ENCODE data around the gene ST6GALNAC4. TPM values are rescaled to one million over a fixed set of nuclear protein-coding genes. Genes with fewer than 3 reads are reported as not detected.

Gene ST6GALNAC4
- total RNA-seq, 3 donors from 2014 or later = 22.0 to 25.7 (median 24.7) TPM

DNA sequence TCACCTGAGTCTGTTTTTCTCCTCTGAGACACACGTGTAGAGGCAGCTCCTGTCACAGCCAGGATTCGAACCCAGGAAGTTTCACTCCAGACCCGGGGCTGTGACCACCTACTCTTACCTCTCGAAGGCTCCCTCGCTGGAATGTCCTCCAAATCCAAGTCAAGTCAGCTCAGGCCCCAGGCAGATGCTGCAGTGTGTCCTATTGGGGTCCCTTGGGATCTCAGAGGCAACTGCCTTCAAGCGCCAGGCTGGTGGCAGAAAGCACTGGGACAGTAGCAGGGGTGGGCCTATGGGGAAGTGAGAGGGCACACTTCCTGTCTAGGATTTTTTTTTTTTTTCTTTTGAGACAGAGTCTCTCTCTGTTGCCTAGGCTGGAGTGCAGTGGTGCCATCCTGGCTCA lies 762 bp upstream of the ST6GALNAC4 start:
- H3K4me1 Mint-ChIP-seq (ENCODE audit: low read depth) = peaks cover 46% of the 10 kb centered on the region
- H3K4me3 Mint-ChIP-seq = peak overlapping the region; percentile 37
- H3K36me3 Mint-ChIP-seq (ENCODE audit: insufficient read depth) = no peaks in the 10 kb centered on the region
- ATAC-seq (no peak), DNase-seq (no peak)
- H3K9me3 Mint-ChIP-seq = no peaks in the 10 kb centered on the region
- peaks cover 2% of the 10 kb centered on the region for H3K27me3 Mint-ChIP-seq (ENCODE audit: low read depth)

DNA sequence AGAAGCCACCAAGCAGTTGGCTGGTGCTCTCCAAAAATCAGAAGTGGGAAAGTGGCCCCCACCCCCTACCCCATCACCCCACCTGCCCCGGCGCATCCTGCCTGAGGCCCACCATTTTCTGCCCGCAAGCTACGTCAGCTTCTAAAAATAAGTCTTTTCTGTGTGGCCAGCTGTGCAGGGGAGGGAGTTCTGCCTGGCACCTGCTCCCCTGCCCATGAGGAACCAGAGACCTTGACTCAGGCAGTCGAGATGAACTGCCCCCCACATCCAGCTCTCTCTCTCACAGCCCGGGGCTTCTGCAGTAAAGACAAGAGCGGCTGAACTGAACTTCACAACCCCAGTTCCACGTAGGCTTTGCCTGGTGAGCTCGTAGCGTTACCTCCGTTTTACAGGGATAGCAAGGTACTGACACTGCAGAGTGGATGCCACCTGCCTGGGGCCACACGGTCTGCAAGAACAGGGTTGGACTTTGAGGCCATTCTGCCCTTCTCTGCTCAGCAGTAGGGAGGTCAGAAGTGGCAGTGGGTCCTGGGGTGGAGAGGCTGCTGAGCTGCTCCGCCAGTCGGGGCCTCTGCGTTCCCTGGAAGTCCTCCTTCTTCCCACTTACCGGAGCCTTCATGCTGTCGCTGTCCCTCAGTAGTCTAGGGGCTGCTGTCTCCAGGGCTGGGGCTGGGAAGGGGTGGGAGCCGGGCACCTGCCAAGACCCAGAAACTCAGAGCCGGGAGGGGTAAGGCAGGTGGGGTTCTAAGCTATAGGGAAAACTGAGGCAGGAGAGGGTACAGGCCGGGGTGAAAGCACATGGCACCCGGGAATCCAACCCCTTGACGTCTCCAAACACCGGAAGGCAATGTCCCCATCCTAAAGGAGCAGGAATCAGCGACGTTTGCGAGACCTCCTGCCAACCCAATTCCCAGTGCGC lies 781 bp downstream of the ST6GALNAC4 start:
- H3K36me3 Mint-ChIP-seq (ENCODE audit: insufficient read depth) = peaks cover 6% of the 10 kb centered on the region
- peak overlapping the region; percentile 83 for H3K4me3 Mint-ChIP-seq
- no peak for DNase-seq
- H3K27me3 Mint-ChIP-seq (ENCODE audit: low read depth) = no peaks in the 10 kb centered on the region
- peak in 1 of 2 donors; percentile 2 for ATAC-seq
- no peaks in the 10 kb centered on the region for H3K9me3 Mint-ChIP-seq
- H3K4me1 Mint-ChIP-seq (ENCODE audit: low read depth) = peaks cover 50% of the 10 kb centered on the region

DNA sequence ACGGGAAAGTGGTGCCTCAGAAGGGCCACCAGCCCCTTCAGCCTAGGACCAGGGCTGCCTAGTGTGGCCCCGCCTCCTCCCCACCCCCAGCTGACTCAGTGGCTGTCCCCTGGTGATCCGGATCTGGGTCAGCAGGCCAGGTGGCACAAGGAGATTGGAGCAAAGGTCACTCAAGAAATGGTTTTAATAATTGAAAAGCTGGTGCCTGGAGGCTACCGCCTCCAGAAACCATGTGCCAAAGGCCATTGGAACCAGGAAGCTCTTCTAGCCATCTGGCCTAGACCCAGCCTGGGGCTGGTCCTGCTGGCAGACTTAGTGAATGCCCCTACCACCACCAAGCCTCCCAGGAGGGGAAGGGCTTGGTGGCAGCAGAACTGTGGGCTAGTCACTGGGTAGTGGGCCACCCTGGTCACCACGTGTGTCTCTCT lies 1.5 kb downstream of the ST6GALNAC4 start:
- Mint-ChIP-seq H3K4me1 (ENCODE audit: low read depth) (peaks cover 55% of the 10 kb centered on the region), H3K9me3 (no peaks in the 10 kb centered on the region), H3K4me3 (peak overlapping the region; percentile 83), H3K27me3 (ENCODE audit: low read depth) (no peaks in the 10 kb centered on the region), H3K36me3 (ENCODE audit: insufficient read depth) (peaks cover 11% of the 10 kb centered on the region)
- ATAC-seq = no peak
- no peak for DNase-seq

DNA sequence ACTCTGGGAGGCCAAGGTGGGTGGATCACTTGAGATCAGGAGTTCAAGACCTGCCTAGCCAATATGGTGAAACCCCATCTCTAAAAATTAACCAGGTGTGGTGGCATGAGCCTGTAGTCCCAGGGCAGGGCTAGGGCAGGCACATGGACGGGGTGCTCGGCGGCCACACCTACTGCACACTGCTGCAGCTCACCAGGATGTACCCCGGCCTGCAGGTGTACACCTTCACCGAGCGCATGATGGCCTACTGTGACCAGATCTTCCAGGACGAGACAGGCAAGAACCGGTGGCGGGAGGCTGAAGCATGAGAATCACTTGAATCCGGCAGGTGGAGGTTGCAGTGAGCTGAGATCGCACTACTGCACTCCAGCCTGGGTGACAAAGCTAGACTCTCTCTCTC lies 3.2 kb downstream of the ST6GALNAC4 start:
- Mint-ChIP-seq H3K9me3 (no peaks in the 10 kb centered on the region), H3K27me3 (ENCODE audit: low read depth) (no peaks in the 10 kb centered on the region), H3K4me1 (ENCODE audit: low read depth) (peaks cover 44% of the 10 kb centered on the region), H3K4me3 (no peak overlapping the region), H3K36me3 (ENCODE audit: insufficient read depth) (peaks cover 14% of the 10 kb centered on the region)
- no peak for ATAC-seq
- no peak for DNase-seq

DNA sequence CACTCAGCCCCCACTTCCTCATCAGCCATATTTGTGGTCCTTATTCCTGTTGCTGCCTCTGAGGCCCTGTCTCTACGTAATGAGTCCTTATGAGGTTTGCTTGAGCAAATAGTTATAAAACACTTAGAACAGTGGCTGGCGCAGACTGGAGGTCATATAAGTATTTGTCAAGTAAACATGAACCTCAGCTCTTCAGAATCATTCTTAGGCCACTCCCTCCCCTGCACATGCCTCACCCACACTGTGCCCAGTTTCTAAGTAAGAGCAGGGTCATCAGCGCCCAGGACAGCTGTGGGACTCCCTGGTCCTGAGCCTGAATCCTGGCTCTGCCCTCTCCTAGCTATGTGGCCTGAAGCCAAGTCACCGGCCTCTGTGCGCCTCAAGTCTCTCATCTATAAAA lies 4.0 kb downstream of the ST6GALNAC4 start:
- DNase-seq = no peak
- Mint-ChIP-seq H3K27me3 (ENCODE audit: low read depth) (no peaks in the 10 kb centered on the region), H3K36me3 (ENCODE audit: insufficient read depth) (peaks cover 14% of the 10 kb centered on the region), H3K4me1 (ENCODE audit: low read depth) (peaks cover 36% of the 10 kb centered on the region), H3K4me3 (no peak overlapping the region), H3K9me3 (no peaks in the 10 kb centered on the region)
- ATAC-seq = no peak

DNA sequence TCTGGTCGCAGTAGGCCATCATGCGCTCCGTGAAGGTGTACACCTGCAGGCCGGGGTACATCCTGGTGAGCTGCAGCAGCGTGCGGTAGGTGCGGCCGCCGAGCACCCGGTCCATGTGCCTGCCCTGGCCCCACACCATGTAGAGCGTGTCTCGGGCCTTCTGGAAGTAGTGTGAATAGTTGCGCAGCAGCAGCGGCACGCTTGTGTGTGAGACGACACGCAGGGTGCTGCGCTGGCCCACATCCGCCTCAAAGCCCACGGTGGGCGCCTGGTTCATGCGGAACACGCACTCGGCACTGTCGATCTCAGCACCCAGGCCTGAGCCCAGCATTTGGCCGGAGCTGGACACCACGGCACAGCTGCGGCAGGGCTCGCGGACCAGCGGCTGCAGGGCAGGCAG lies 4.5 kb downstream of the ST6GALNAC4 start:
- no peak for ATAC-seq
- no peaks in the 10 kb centered on the region for H3K9me3 Mint-ChIP-seq
- H3K4me1 Mint-ChIP-seq (ENCODE audit: low read depth) = peaks cover 33% of the 10 kb centered on the region
- no peaks in the 10 kb centered on the region for H3K27me3 Mint-ChIP-seq (ENCODE audit: low read depth)
- peaks cover 14% of the 10 kb centered on the region for H3K36me3 Mint-ChIP-seq (ENCODE audit: insufficient read depth)
- DNase-seq = no peak
- H3K4me3 Mint-ChIP-seq = no peak overlapping the region

DNA sequence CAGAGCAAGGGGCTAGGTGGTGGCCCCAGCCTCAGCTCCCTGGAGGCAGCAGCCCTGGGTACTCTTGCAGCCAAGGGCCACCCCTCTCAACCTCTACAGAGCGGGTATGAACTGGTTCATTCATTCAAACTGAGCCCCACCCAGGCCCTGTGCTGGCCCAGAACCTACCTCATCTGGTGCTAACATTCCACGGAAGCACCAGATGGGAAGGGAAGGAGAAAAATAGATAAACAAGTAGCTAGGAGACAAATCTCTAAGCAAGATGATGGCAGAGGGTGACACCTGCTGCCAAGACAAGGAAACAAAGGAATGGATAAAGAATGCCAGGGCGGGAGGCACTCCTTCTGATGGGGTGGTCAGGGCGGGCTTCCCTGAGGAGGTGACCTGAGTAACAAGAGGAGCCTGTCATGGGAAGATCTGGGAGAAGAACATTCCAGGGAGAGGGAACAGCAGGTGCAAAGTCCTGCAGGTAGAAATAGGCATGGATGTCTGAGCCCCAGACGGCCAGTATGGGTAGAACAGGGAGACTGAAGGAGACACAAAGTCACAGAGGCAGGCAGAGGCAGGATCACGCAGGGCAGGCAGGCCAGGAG lies 6.1 kb downstream of the ST6GALNAC4 start:
- no peak for DNase-seq
- Mint-ChIP-seq H3K9me3 (no peaks in the 10 kb centered on the region), H3K27me3 (ENCODE audit: low read depth) (no peaks in the 10 kb centered on the region), H3K4me1 (ENCODE audit: low read depth) (peaks cover 40% of the 10 kb centered on the region), H3K4me3 (no peak overlapping the region), H3K36me3 (ENCODE audit: insufficient read depth) (peaks cover 14% of the 10 kb centered on the region)
- ATAC-seq = no peak

DNA sequence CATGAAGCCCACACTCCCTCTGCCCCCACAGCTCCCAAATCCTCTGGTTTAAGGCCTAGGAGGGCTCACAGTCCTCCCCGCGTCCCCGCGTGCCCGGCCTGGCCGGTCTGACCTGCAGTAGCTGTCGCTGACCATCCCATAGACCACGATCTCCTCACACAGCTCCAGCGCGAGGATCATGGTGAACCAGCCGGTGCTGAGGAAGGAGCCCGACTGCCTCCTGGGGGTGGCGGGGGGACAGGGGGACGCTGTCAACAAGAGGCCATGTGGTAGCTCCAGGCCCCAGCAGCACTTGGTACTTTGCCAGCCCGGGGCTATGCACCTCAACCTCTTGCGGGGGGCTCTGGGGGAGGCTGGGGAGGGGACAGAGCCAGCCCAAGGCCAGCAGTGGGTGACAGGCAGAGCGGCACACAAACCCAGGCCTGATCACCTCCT lies 7.0 kb downstream of the ST6GALNAC4 start:
- Mint-ChIP-seq H3K4me1 (ENCODE audit: low read depth) (peaks cover 41% of the 10 kb centered on the region), H3K9me3 (no peaks in the 10 kb centered on the region), H3K4me3 (no peak overlapping the region), H3K36me3 (ENCODE audit: insufficient read depth) (peaks cover 14% of the 10 kb centered on the region), H3K27me3 (ENCODE audit: low read depth) (no peaks in the 10 kb centered on the region)
- ATAC-seq (no peak), DNase-seq (no peak)

DNA sequence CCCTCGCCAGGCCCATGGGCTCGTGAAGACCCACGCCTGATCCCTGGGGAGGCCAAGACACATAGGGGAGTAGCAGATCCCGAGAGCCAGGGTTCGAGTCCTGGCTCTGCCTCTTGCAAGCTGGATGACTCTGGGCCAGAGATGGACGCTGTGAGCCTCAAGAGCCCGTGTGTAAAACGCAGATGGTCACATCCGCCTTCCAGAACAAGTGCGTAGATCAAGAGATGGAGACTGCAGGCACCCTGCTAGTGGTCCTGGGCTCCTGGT lies 8.2 kb downstream of the ST6GALNAC4 start:
- H3K27me3 Mint-ChIP-seq (ENCODE audit: low read depth) = no peaks in the 10 kb centered on the region
- H3K4me1 Mint-ChIP-seq (ENCODE audit: low read depth) = peaks cover 51% of the 10 kb centered on the region
- H3K4me3 Mint-ChIP-seq = no peak overlapping the region
- DNase-seq (no peak), ATAC-seq (no peak)
- peaks cover 14% of the 10 kb centered on the region for H3K36me3 Mint-ChIP-seq (ENCODE audit: insufficient read depth)
- H3K9me3 Mint-ChIP-seq = no peaks in the 10 kb centered on the region

DNA sequence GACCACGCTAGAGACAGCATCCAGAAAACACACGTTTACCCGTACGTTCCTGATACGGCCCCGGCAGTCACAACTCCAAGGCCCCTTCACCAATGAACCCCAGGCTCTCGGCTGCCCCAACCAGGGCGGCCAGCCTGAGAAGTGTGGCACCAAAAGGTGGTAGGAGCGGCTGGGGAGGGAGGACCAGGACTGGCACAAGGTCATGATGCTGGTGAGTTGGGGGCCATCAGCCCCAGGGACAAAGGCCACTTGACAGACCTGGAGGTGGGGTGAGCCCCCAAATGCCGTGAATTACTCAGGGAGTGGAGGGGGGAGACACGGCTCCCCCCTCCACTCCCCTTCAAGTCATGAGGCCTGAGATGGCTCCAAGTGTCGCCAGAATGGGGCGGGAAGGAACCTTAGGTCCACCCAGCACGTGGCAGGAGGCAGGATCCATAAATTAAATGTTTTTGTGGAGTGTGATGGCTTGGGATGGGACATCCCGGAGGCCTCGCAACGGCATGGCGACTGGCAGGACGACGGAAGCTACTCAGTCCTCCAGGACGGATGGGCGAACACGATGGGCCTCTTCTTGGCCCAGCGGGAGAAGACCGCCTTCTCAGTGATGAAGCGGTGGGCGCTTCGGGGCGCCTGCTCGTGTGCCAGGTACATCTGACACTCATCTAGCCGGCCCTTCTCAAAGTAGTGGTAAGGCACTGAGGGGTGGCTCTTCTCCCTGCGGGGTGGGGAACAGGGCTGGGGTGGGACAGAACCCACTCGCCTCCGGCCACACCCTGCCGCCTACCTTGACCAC lies 8.8 kb downstream of the ST6GALNAC4 start:
- Mint-ChIP-seq H3K36me3 (ENCODE audit: insufficient read depth) (peaks cover 14% of the 10 kb centered on the region), H3K4me1 (ENCODE audit: low read depth) (peaks cover 56% of the 10 kb centered on the region), H3K4me3 (no peak overlapping the region), H3K9me3 (no peaks in the 10 kb centered on the region), H3K27me3 (ENCODE audit: low read depth) (no peaks in the 10 kb centered on the region)
- DNase-seq (no peak), ATAC-seq (no peak)

DNA sequence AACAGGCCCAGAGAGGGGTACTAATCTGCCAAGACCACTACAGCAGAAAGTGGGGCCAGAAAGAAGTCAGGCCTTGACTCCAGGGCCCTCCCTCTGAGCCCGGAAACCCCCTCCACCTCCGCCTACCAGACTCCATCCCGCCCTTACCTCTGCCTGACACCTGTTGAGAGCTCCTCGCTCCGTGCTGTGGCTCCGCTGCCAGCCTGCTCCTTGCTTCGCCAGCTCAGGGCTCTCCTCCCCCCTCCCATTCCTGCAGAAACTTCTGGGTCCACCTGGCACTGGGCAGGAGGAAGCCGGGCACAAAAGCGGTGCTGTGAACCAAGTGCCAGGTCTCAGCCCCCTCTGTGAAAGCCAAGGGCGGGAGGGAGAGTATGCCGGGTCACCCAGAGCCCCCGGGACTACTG lies 11.1 kb downstream of the ST6GALNAC4 start:
- Mint-ChIP-seq H3K4me1 (ENCODE audit: low read depth) (peaks cover 58% of the 10 kb centered on the region), H3K4me3 (peak overlapping the region; percentile 86), H3K36me3 (ENCODE audit: insufficient read depth) (peaks cover 6% of the 10 kb centered on the region), H3K27me3 (ENCODE audit: low read depth) (no peaks in the 10 kb centered on the region), H3K9me3 (no peaks in the 10 kb centered on the region)
- peak; percentile 71 to 73 for ATAC-seq
- peak; percentile 63 for DNase-seq

DNA sequence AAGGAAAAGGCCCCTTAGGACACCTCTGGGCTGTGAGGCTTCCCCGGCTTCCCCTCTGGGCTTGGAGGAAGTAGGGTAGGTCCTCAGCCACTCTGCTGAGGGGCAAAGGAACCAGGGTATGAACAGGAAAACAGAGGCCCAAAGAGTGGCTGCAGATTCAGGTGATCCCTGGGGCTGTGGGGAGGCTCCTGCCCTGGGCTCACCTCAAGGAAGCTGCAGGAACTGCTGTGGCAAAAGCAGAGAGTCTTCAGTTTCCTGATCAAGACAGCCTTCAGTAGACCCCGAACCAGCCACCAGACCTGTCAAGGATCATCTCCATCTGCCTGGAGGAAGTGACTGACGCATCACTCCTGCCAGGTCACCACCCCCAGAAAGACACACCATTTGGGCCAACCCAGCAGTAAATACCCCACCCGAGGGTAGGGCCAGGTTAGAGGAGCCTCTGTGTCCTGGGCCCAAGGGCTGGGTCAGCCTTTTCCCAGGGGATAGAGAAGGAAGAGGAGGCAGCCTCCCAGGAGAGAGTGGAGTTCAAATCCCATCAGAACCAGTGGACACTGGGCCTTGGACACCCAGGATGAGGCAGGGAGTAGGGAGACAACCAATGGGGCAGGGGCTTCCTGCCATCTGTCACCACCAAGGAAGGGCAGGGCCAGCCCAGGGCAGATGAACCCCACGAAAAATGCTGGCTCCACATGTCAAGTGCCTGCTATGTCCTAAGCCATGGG lies 11.7 kb downstream of the ST6GALNAC4 start:
- Mint-ChIP-seq H3K4me1 (ENCODE audit: low read depth) (peaks cover 55% of the 10 kb centered on the region), H3K9me3 (no peaks in the 10 kb centered on the region)
- ATAC-seq = peak; percentile 70 to 73

DNA sequence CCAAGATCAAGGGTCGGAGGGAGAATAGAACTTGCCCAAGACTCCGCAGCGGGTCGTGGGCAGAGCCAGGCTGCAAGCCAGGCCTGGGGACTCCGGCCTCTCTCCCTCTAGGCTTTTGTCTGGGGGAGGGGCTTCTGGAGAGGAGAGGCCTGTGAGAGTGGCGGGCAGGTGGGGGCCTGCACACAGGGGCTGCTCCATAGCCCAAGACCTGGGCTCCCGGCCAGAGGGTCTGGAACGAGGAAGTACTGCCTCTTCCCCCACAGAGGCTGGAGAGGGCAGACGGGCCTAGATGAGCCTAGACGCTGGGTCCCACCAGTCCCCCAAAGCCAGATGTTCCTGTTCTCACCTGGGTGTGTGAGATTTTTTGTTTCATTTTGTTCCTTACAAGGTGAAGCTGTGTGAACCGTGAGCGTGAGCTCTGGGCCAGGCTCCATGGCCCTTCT lies 12.3 kb downstream of the ST6GALNAC4 start:
- Mint-ChIP-seq H3K4me1 (ENCODE audit: low read depth) (peaks cover 60% of the 10 kb centered on the region), H3K4me3 (peak overlapping the region; percentile 86), H3K9me3 (no peaks in the 10 kb centered on the region), H3K36me3 (ENCODE audit: insufficient read depth) (peaks cover 2% of the 10 kb centered on the region), H3K27me3 (ENCODE audit: low read depth) (no peaks in the 10 kb centered on the region)
- ATAC-seq (peak; percentile 3 to 5), DNase-seq (no peak)

More for the DNA sequence above, 11.7 kb downstream of the ST6GALNAC4 start:
- peak; percentile 51 for DNase-seq
- peaks cover 4% of the 10 kb centered on the region for H3K36me3 Mint-ChIP-seq (ENCODE audit: insufficient read depth)
- no peaks in the 10 kb centered on the region for H3K27me3 Mint-ChIP-seq (ENCODE audit: low read depth)
- peak overlapping the region; percentile 86 for H3K4me3 Mint-ChIP-seq

Data from activated T-cell treated with anti-CD3 and anti-CD28 coated beads, Interleukin-2, amount 50 U/mL, for 4 hours (primary cell).